Measurements from ENCODE around the gene ZNF804B. TPM values are rescaled to one million over a fixed set of nuclear protein-coding genes. Genes with fewer than 3 reads are reported as not detected.

Gene ZNF804B
- total RNA-seq, 1 experiment from 2014 or later = not detected

GRCh38 chr7:89053130-89053529, 293.6 kb downstream of the ZNF804B start:
- H3K79me2 ChIP-seq (ENCODE audit: low read depth) = no peaks in the 10 kb centered on the region

GRCh38 chr7:89054361-89054760, 294.9 kb downstream of the ZNF804B start:
- Histone ChIP-seq H3K36me3 (ENCODE audit: low read depth) (no peaks in the 10 kb centered on the region), H3F3A (ENCODE audit: insufficient read depth, low read depth) (no peaks in the 10 kb centered on the region), H3K27me3 (ENCODE audit: insufficient read depth, low read depth) (no peaks in the 10 kb centered on the region), H3K79me2 (ENCODE audit: low read depth) (no peaks in the 10 kb centered on the region), H4K20me1 (ENCODE audit: insufficient read depth) (no peaks in the 10 kb centered on the region), H3K4me1 (replicated peaks; ENCODE audit: insufficient read depth) (no peaks in the 10 kb centered on the region), H3K4me3 (no peak overlapping the region), H3K4me2 (no peak overlapping the region), H3K27ac (no peak overlapping the region), H2AFZ (no peak overlapping the region), H3K9me2 (ENCODE audit: insufficient read depth) (no peaks in the 10 kb centered on the region), H3K9me3 (ENCODE audit: insufficient read depth, low read depth) (no peaks in the 10 kb centered on the region)
- CTCF ChIA-PET = no interaction called here
- POLR2A ChIA-PET (ENCODE audit: unreplicated experiment) = no interaction called here
- DNase-seq = no peak
- no TSS peak for BruUV-seq (replicated peaks)
- TF ChIP-seq CTCF (conservative IDR thresholded peaks at IDR 0.05) = no peak
- no peak for TF ChIP-seq EZH2 (IDR thresholded peaks at IDR 0.05; ENCODE audit: low read depth)
- intact Hi-C loops (cut with micrococcal nuclease; ENCODE audit: unreplicated experiment) = no loop called here

More at GRCh38 chr7:89053130-89053529, 293.6 kb downstream of the ZNF804B start:
- H3K4me3 ChIP-seq = no peak overlapping the region
- H3K4me1 ChIP-seq (replicated peaks; ENCODE audit: insufficient read depth) = no peaks in the 10 kb centered on the region
- H3K36me3 ChIP-seq (ENCODE audit: low read depth) = no peaks in the 10 kb centered on the region
- H3K4me2 ChIP-seq = no peak overlapping the region
- POLR2A ChIA-PET (ENCODE audit: unreplicated experiment) = no interaction called here
- no TSS peak for BruUV-seq (replicated peaks)
- CTCF ChIA-PET = no interaction called here
- no peaks in the 10 kb centered on the region for H3K9me2 ChIP-seq (ENCODE audit: insufficient read depth)
- intact Hi-C loops (cut with micrococcal nuclease; ENCODE audit: unreplicated experiment) = no loop called here
- no peaks in the 10 kb centered on the region for H3K27me3 ChIP-seq (ENCODE audit: insufficient read depth, low read depth)
- no peak overlapping the region for H2AFZ ChIP-seq
- H3K27ac ChIP-seq = no peak overlapping the region
- H3F3A ChIP-seq (ENCODE audit: insufficient read depth, low read depth) = no peaks in the 10 kb centered on the region
- TF ChIP-seq EZH2 (IDR thresholded peaks at IDR 0.05; ENCODE audit: low read depth) (no peak), CTCF (conservative IDR thresholded peaks at IDR 0.05) (no peak)
- no peaks in the 10 kb centered on the region for H3K9me3 ChIP-seq (ENCODE audit: insufficient read depth, low read depth)
- no peaks in the 10 kb centered on the region for H4K20me1 ChIP-seq (ENCODE audit: insufficient read depth)
- no peak for DNase-seq

- H3K4me3 ChIP-seq = no peak overlapping the region
- no peak overlapping the region for H2AFZ ChIP-seq
- ChIA-PET POLR2A (ENCODE audit: unreplicated experiment) (no interaction called here), CTCF (no interaction called here)
- H3K27ac ChIP-seq = no peak overlapping the region
- H3K4me2 ChIP-seq = no peak overlapping the region
- H3F3A ChIP-seq (ENCODE audit: insufficient read depth, low read depth) = no peaks in the 10 kb centered on the region
- DNase-seq = no peak
- intact Hi-C loops (cut with micrococcal nuclease; ENCODE audit: unreplicated experiment) = no loop called here
- no peaks in the 10 kb centered on the region for H3K27me3 ChIP-seq (ENCODE audit: insufficient read depth, low read depth)
- H3K79me2 ChIP-seq (ENCODE audit: low read depth) = no peaks in the 10 kb centered on the region
- no peaks in the 10 kb centered on the region for H3K36me3 ChIP-seq (ENCODE audit: low read depth)
- H3K9me2 ChIP-seq (ENCODE audit: insufficient read depth) = no peaks in the 10 kb centered on the region
- H4K20me1 ChIP-seq (ENCODE audit: insufficient read depth) = no peaks in the 10 kb centered on the region
- no peak for TF ChIP-seq CTCF (conservative IDR thresholded peaks at IDR 0.05)
- TF ChIP-seq EZH2 (IDR thresholded peaks at IDR 0.05; ENCODE audit: low read depth) = no peak
- no peaks in the 10 kb centered on the region for H3K4me1 ChIP-seq (replicated peaks; ENCODE audit: insufficient read depth)
- BruUV-seq (replicated peaks) = no TSS peak
- H3K9me3 ChIP-seq (ENCODE audit: insufficient read depth, low read depth) = no peaks in the 10 kb centered on the region
These were observed 300.7 kb downstream of the ZNF804B start for GRCh38 chr7:89060234-89060633.
